ENCODE results near the gene CDH13. TPM values are rescaled to one million over a fixed set of nuclear protein-coding genes. Genes with fewer than 3 reads are reported as not detected.

Gene CDH13
- total and polyA plus RNA-seq, 8 donors, result 0.12 to 21.4 (median 1.7) TPM; not detected in 1

GRCh38 chr16:83005653-83006160, 378.9 kb downstream of the CDH13 start:
- H3K9me3 ChIP-seq, result no peaks in the 10 kb centered on the region
- intact Hi-C loops (cut with DNase I; ENCODE audit: low total_unique reads), result no loop called here
- H3K36me3 ChIP-seq, result no peaks in the 10 kb centered on the region
- no peaks in the 10 kb centered on the region for H3K27me3 ChIP-seq
- 75 to 83% (median 79%) methylated on average over 1 of the region's 1 CpG for WGBS, 5 donors
- no peak overlapping the region for H3K27ac ChIP-seq
- TF ChIP-seq POLR2AphosphoS5 (IDR thresholded peaks at IDR 0.05) (no peak), EP300 (IDR thresholded peaks at IDR 0.05) (no peak), CTCF (IDR thresholded peaks at IDR 0.05) (no peak), POLR2A (IDR thresholded peaks at IDR 0.05) (no peak)
- peaks cover 0 to 4% (median 0%) of the 10 kb centered on the region in 4 donors for H3K4me1 ChIP-seq
- no peak overlapping the region for H3K4me3 ChIP-seq
- DNase-seq, result no peak

GRCh38 chr16:83010776-83011720, 384.3 kb downstream of the CDH13 start:
- H3K27ac ChIP-seq, result no peak overlapping the region
- no peaks in the 10 kb centered on the region for H3K27me3 ChIP-seq
- no peak for TF ChIP-seq CTCF (IDR thresholded peaks at IDR 0.05)
- TF ChIP-seq POLR2A (IDR thresholded peaks at IDR 0.05), result no peak
- no peak for TF ChIP-seq EP300 (IDR thresholded peaks at IDR 0.05)
- TF ChIP-seq POLR2AphosphoS5 (IDR thresholded peaks at IDR 0.05), result no peak
- no peak for DNase-seq
- H3K4me1 ChIP-seq, result no peaks in the 10 kb centered on the region
- H3K4me3 ChIP-seq, result no peak overlapping the region
- no peaks in the 10 kb centered on the region for H3K9me3 ChIP-seq
- H3K36me3 ChIP-seq, result no peaks in the 10 kb centered on the region
- WGBS, 5 donors, result 75 to 87% (median 86%) methylated on average over 15 of the region's 15 CpGs
- intact Hi-C loops (cut with DNase I; ENCODE audit: low total_unique reads), result no loop called here

- intact Hi-C loops (cut with DNase I; ENCODE audit: low total_unique reads), result no loop called here
- WGBS, 5 donors, result 79 to 93% (median 86%) methylated on average over 2 of the region's 2 CpGs
Observed at GRCh38 chr16:83011939-83012338, 385.2 kb downstream of the CDH13 start.

GRCh38 chr16:83013071-83013470, 386.3 kb downstream of the CDH13 start:
- Histone ChIP-seq H3K4me1 (no peaks in the 10 kb centered on the region), H3K9me3 (no peaks in the 10 kb centered on the region), H3K36me3 (no peaks in the 10 kb centered on the region), H3K27ac (no peak overlapping the region), H3K4me3 (no peak overlapping the region), H3K27me3 (no peaks in the 10 kb centered on the region)
- intact Hi-C loops (cut with DNase I; ENCODE audit: low total_unique reads), result no loop called here
- TF ChIP-seq CTCF (IDR thresholded peaks at IDR 0.05) (no peak), EP300 (IDR thresholded peaks at IDR 0.05) (no peak), POLR2A (IDR thresholded peaks at IDR 0.05) (no peak)
- DNase-seq, result no peak
- 73 to 83% (median 76%) methylated on average over 4 of the region's 4 CpGs for WGBS, 5 donors

More at GRCh38 chr16:83011939-83012338, 385.2 kb downstream of the CDH13 start:
- Histone ChIP-seq H3K9me3 (no peaks in the 10 kb centered on the region), H3K4me1 (no peaks in the 10 kb centered on the region), H3K27ac (no peak overlapping the region), H3K4me3 (no peak overlapping the region), H3K27me3 (no peaks in the 10 kb centered on the region), H3K36me3 (no peaks in the 10 kb centered on the region)
- no peak for DNase-seq
- no peak for TF ChIP-seq POLR2A (IDR thresholded peaks at IDR 0.05)
- TF ChIP-seq EP300 (IDR thresholded peaks at IDR 0.05), result no peak
- TF ChIP-seq CTCF (IDR thresholded peaks at IDR 0.05), result no peak
- TF ChIP-seq POLR2AphosphoS5 (IDR thresholded peaks at IDR 0.05), result no peak
